Thyroid gland (tissue), 4 donors: Measurements from ENCODE around the gene BCLAF3.

Experiments used
- CTCF ChIP-seq, 6 experiments: fragments of 200-600 bp in 3 of 6; fragments of 450-650 bp in 3 of 6; sonication (generic) in 3 of 6; IDR thresholded peaks; one replicate each; pipeline ENCODE4 v1.5.1; 2016 to 2019; ENCODE audit warnings: antibody characterized with exemption in 6 of 6, mild to moderate bottlenecking in 2 of 6, inconsistent platforms in 1 of 6, moderate library complexity in 1 of 6
- POLR2A ChIP-seq, 2 donors: fragments of 450-650 bp; IDR thresholded peaks; one replicate each; pipeline ENCODE4 v1.6.1; 2017; ENCODE audit warnings: antibody characterized with exemption in 2 of 2, mild to moderate bottlenecking in 2 of 2, moderate library complexity in 1 of 2

- TF ChIP-seq POLR2A (IDR thresholded peaks at IDR 0.05) (no peak), CTCF (IDR thresholded peaks at IDR 0.05) (no peak)
Measured at GRCh38 chrX:19975845-19976244, 15.0 kb downstream of the BCLAF3 start.
